Neural crest cell (in vitro differentiated cells): ENCODE results near the gene RPL19. TPM values are rescaled to one million over a fixed set of nuclear protein-coding genes. Genes with fewer than 3 reads are reported as not detected.

Source experiments
- DNase-seq: peaks from one replicate; pipeline ENCODE4 v3.0.0; 2021; ENCODE audit warnings: low read depth, mixed read lengths, low spot score
- H3K27ac Mint-ChIP-seq: one replicate; pipeline ENCODE4 v1.8.0; 2021; ENCODE audit warnings: mild to moderate bottlenecking, mixed read lengths; ENCODE audit not compliant: unreplicated experiment
- H3K27me3 Mint-ChIP-seq: 2 replicates; pipeline ENCODE4 v1.8.0; 2021; ENCODE audit warnings: low read depth, mild to moderate bottlenecking, mixed read lengths
- H3K36me3 Mint-ChIP-seq: 2 replicates; pipeline ENCODE4 v1.8.0; 2021; ENCODE audit warnings: low read depth, mild to moderate bottlenecking, mixed read lengths
- H3K4me1 Mint-ChIP-seq: 2 replicates; pipeline ENCODE4 v1.8.0; 2021; ENCODE audit warnings: mixed read lengths
- H3K4me3 Mint-ChIP-seq: one replicate; pipeline ENCODE4 v1.8.0; 2021; ENCODE audit warnings: mild to moderate bottlenecking, mixed read lengths
- H3K9me3 Mint-ChIP-seq: 2 replicates; pipeline ENCODE4 v1.8.0; 2021; ENCODE audit warnings: mixed read lengths
- CTCF ChIP-seq: fragments of 200-600 bp; sonication (generic); conservative IDR thresholded peaks from 2 replicates; pipeline ENCODE4 v1.5.0; 2021; ENCODE audit warnings: antibody characterized with exemption, mild to moderate bottlenecking
- total RNA-seq: library from RNA; stranded (reverse); gene quantifications from 2 replicates; pipeline ENCODE4 v1.2.1, GENCODE V29; 2021

The RPL19 gene
- total RNA-seq, 1 donor from 2014 or later: 1,874 TPM

DNA sequence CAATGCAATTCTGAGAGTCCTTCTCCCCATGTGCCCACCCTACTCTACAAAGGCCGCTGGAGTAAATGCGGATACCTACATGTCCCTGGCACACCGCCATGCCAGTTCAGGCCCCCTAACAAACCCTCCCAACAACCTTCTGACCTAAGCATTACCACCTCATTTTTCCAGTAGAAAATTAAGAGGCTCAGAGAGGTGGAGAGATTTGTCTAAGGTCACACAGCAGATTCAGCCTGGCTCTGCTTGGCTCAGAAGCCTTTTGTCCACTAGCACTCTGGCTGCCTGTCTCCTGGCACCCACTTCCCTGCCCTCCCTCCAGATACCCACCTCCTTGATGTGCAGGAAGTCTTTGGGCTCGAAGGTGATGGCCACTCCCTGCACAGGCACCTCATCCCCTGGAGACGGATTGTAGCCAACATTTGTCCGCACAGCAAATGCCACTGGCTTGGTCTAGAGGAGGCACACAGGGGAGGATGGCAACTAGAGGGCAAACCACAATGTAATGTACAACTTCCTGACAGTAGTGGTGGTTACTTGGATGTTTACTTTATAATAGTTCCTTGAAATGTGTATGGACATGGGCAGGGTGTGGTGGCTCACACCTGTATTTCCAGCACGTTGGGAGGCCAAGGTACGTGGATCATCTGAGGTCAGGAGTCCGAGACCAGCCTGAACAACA is 12.8 kb upstream of the RPL19 start:
- TF ChIP-seq CTCF: no peak
- H3K27me3 Mint-ChIP-seq: no peaks in the 10 kb centered on the region
- H3K9me3 Mint-ChIP-seq: no peaks in the 10 kb centered on the region
- peaks cover 1% of the 10 kb centered on the region for H3K4me1 Mint-ChIP-seq
- peaks cover 8% of the 10 kb centered on the region for H3K36me3 Mint-ChIP-seq
- DNase-seq: no peak
- no peak overlapping the region for H3K27ac Mint-ChIP-seq
- H3K4me3 Mint-ChIP-seq: no peak overlapping the region

GRCh38 chr17:39191750-39192510 is 8.2 kb upstream of the RPL19 start:
- H3K36me3 Mint-ChIP-seq: peaks cover 5% of the 10 kb centered on the region
- peak overlapping the region; percentile 72 for H3K4me3 Mint-ChIP-seq
- no peak for DNase-seq
- peak overlapping the region; percentile 86 for H3K27ac Mint-ChIP-seq
- no peaks in the 10 kb centered on the region for H3K27me3 Mint-ChIP-seq
- H3K4me1 Mint-ChIP-seq: peaks cover 17% of the 10 kb centered on the region
- TF ChIP-seq CTCF: no peak
- no peaks in the 10 kb centered on the region for H3K9me3 Mint-ChIP-seq

GRCh38 chr17:39192901-39193300 is 7.2 kb upstream of the RPL19 start:
- Mint-ChIP-seq H3K4me3 (no peak overlapping the region), H3K9me3 (no peaks in the 10 kb centered on the region), H3K4me1 (peaks cover 18% of the 10 kb centered on the region), H3K27me3 (no peaks in the 10 kb centered on the region), H3K27ac (peak overlapping the region; percentile 76), H3K36me3 (peaks cover 5% of the 10 kb centered on the region)
- no peak for TF ChIP-seq CTCF
- DNase-seq: no peak

GRCh38 chr17:39193346-39193745 is 6.7 kb upstream of the RPL19 start:
- TF ChIP-seq CTCF: no peak
- Mint-ChIP-seq H3K27me3 (no peaks in the 10 kb centered on the region), H3K4me1 (peaks cover 22% of the 10 kb centered on the region), H3K9me3 (no peaks in the 10 kb centered on the region), H3K36me3 (peaks cover 5% of the 10 kb centered on the region), H3K4me3 (peak overlapping the region; percentile 54), H3K27ac (no peak overlapping the region)
- DNase-seq: no peak

GRCh38 chr17:39194089-39194984 is 5.7 kb upstream of the RPL19 start:
- peak; percentile 54 for DNase-seq
- Mint-ChIP-seq H3K4me1 (peaks cover 30% of the 10 kb centered on the region), H3K27ac (peak overlapping the region; percentile 90), H3K36me3 (peaks cover 5% of the 10 kb centered on the region), H3K4me3 (peak overlapping the region; percentile 67), H3K27me3 (no peaks in the 10 kb centered on the region), H3K9me3 (no peaks in the 10 kb centered on the region)
- TF ChIP-seq CTCF: peak; percentile 38
